A673 (cell line): ENCODE data around the gene AFAP1.

Experiments used
- CTCF ChIP-seq: fragments of 300-800, 200-600 bp; sonication (generic); conservative IDR thresholded peaks from 2 replicates; pipeline ENCODE4 v1.5.1; 2017; ENCODE audit warnings: low read depth, mild to moderate bottlenecking, antibody characterized with exemption, low read length, moderate library complexity, mixed read lengths
- EZH2 ChIP-seq: fragments of 200-600 bp; sonication (generic); IDR thresholded peaks from 2 replicates; pipeline ENCODE4 v1.6.1; 2017; ENCODE audit warnings: borderline replicate concordance, low read depth, mild to moderate bottlenecking, mixed read lengths, antibody characterized with exemption, low read length; ENCODE audit not compliant: poor library complexity, severe bottlenecking

DNA sequence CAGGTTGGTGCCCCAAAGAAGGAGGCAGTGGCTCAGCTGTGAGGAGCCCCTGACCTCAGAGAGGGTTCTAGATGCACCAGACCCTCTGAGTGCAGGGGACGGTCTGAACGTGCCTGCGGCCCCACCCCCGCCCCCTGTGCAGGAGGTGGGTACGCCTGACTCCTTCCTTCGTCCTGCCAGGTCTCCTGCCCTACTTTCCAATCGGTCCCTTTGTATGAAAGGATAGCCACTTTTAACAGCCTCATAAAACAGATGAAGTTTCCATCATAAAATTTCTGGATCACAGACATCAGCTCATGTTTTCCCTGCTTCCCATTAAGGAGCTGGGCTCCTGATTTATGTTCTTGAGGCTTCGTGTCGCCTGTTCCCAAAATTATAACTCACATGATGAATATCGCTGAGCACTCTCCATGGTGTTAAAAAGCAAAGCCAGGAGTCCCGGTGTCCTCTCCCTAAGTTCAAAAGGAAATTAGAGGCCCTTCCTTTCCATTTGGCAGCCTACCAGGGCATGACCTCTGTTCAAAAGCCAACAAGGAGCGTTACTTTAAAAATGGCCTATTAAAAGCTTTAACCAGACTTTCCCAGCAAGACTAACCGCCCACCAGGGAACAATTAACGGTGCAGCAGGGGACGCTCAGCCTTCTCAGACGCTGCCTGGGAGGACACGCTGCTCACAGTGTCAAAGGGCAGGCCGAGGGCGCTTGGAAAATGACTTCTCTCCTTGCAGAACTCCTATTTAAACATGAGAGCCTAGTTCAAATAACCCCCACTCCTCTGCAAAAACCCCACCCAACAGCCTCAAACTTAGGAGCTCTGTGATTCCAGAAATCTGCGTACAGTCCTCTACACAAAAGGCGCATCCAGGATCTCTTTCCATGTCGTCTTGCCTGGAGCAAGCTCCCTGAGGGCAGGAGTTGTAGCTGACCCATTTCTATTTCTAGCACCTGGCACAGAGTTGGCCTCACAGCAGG, 181.9 kb downstream of the AFAP1 start:
- TF ChIP-seq EZH2 (no peak), CTCF (no peak)
